RKO (cell line): ENCODE results near the gene LYRM4.

Experiments used
- DNase-seq: peaks from one replicate; pipeline ENCODE4 v3.0.0-alpha.2; 2016; ENCODE audit warnings: low spot score

LYRM4 gene

GRCh38 chr6:5146398-5146797 lies 114.4 kb downstream of the LYRM4 start:
- DNase-seq: no peak

- peak; percentile 78 for DNase-seq
These were observed 117.0 kb downstream of the LYRM4 start for GRCh38 chr6:5143634-5144311.

GRCh38 chr6:5142915-5143314 lies 117.8 kb downstream of the LYRM4 start:
- DNase-seq: no peak

- DNase-seq: no peak
These were observed 118.6 kb downstream of the LYRM4 start for GRCh38 chr6:5142131-5142530.

- peak; percentile 1 for DNase-seq
These were observed 119.7 kb downstream of the LYRM4 start for GRCh38 chr6:5141046-5141445.

- no peak for DNase-seq
These were observed 120.7 kb downstream of the LYRM4 start for GRCh38 chr6:5139828-5140771.

- DNase-seq: no peak
These were observed 121.5 kb downstream of the LYRM4 start for GRCh38 chr6:5138995-5139827.

GRCh38 chr6:5136851-5137250 lies 123.9 kb downstream of the LYRM4 start:
- DNase-seq: no peak

- peak; percentile 39 for DNase-seq
These were observed 124.9 kb downstream of the LYRM4 start for GRCh38 chr6:5135788-5136376.

GRCh38 chr6:5133943-5134342 lies 126.8 kb downstream of the LYRM4 start:
- no peak for DNase-seq

GRCh38 chr6:5132731-5133130 lies 128.0 kb downstream of the LYRM4 start:
- DNase-seq: no peak

- no peak for DNase-seq
These were observed 130.4 kb downstream of the LYRM4 start for GRCh38 chr6:5130135-5130866.

- DNase-seq: no peak
These were observed 132.4 kb downstream of the LYRM4 start for GRCh38 chr6:5128351-5128750.

- no peak for DNase-seq
These were observed 133.6 kb downstream of the LYRM4 start for GRCh38 chr6:5127106-5127687.

- no peak for DNase-seq
These were observed 134.5 kb downstream of the LYRM4 start for GRCh38 chr6:5126214-5126613.

GRCh38 chr6:5125152-5126006 lies 135.4 kb downstream of the LYRM4 start:
- DNase-seq: no peak

- no peak for DNase-seq
These were observed 136.2 kb downstream of the LYRM4 start for GRCh38 chr6:5124526-5124925.

- no peak for DNase-seq
These were observed 137.2 kb downstream of the LYRM4 start for GRCh38 chr6:5123296-5124143.

- DNase-seq: no peak
These were observed 138.1 kb downstream of the LYRM4 start for GRCh38 chr6:5122504-5123112.
